Measurements from ENCODE around the gene LRRC52. TPM values are rescaled to one million over a fixed set of nuclear protein-coding genes. Genes with fewer than 3 reads are reported as not detected.

LRRC52 gene
- total and polyA plus RNA-seq, 2 of the 13 experiments (the other 11 are each of a cell fraction or from before 2014, with no cell fraction given) = not detected

DNA sequence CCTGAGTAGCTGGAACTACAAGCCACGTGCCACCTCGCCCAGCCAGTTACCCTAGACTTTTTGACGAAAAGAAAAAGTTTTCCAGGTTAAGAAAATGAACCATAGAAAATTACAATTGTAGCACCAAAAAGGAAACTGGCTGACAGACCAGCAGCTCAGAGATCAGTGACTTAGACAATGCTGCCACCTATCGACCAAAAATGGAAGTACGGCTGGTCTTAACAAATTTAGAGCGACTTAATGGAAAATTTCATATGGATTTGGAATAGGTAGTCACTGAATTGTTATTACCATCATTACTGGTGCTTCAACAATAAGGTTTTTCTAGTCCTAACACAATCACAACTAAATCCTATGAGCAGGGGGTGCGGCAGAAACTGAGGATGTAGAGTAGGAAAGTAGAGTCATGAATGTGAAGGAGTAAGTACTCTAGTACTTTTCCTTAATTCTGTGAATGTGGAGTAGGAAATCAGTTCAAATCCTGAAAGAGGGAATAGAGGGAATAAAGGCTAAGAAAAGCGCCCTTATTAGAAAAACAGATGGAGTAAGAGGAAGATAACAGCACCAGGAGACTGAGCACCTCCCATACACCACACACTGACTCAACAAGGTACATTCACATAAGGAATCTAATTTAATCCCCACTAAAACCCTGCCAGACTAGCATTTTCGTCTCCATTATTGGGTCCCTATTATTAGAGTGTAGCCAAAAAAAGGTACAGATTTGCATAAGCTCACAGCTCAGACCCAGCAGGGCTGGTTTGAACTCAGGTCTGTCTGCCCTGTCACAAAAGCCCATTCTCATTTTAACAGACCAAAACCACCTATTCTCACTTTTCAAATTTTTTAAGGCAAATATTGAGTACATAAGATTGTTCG lies 49.4 kb downstream of the LRRC52 start (continued):
- TF ChIP-seq RAD21 (CRISPR knock-in tag; IDR thresholded peaks at IDR 0.05) (peak; percentile 76; the same call in 1 of the 2 replicates), ZNF512B (CRISPR knock-in tag; IDR thresholded peaks at IDR 0.05; ENCODE audit: borderline replicate concordance) (no peak), XRCC5 (optimal IDR thresholded peaks at IDR 0.05; ENCODE audit: low read length) (no peak)

- in situ Hi-C loops (cut with HindIII; ENCODE audit: extremely low pct_ligation_motif_present, low pct_unique_long_range_greater_than_20kb) = loop anchor here (25.0 kb wide), 1 partner anchor 458 kb away; no protein-coding TSS in a partner anchor
- no TSS peak for BruUV-seq (replicated peaks)
- Histone ChIP-seq H3K4me1 (ENCODE audit: insufficient read depth, low read length) (peaks cover 27% of the 10 kb centered on the region), H3K27ac (ENCODE audit: extremely low read length, insufficient read depth, low read length) (no peak overlapping the region), H3K9ac (ENCODE audit: insufficient read depth, low read depth, low read length) (no peak overlapping the region), H3K36me3 (replicated peaks in 1 of 2; ENCODE audit: control insufficient read depth in 1 of 2, insufficient read depth in 2 of 2, low read length in 2 of 2) (no peaks in the 10 kb centered on the region), H4K20me1 (ENCODE audit: insufficient read depth, low read length) (no peaks in the 10 kb centered on the region), H3K9me3 (ENCODE audit: low read length) (no peaks in the 10 kb centered on the region), H3K79me2 (ENCODE audit: insufficient read depth, low read length) (no peaks in the 10 kb centered on the region), H3K4me3 (replicated peaks in 1 of 3; ENCODE audit: insufficient read depth in 1 of 3, low read depth in 2 of 3, low read length in 3 of 3) (no peak overlapping the region), H3K27me3 (ENCODE audit: control insufficient read depth in 1 of 2, insufficient read depth in 2 of 2, low read length in 2 of 2) (no peaks in the 10 kb centered on the region), H3K4me2 (ENCODE audit: low read depth, low read length) (no peak overlapping the region), H2AFZ (ENCODE audit: low read length) (no peak overlapping the region)
- no peak for TF ChIP-seq ZNF530 (CRISPR knock-in tag; IDR thresholded peaks at IDR 0.05; ENCODE audit: low read depth)
- TF ChIP-seq, protein P1, sequence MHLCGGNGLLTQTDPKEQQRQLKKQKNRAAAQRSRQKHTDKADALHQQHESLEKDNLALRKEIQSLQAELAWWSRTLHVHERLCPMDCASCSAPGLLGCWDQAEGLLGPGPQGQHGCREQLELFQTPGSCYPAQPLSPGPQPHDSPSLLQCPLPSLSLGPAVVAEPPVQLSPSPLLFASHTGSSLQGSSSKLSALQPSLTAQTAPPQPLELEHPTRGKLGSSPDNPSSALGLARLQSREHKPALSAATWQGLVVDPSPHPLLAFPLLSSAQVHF (CRISPR knock-in tag; IDR thresholded peaks at IDR 0.05) = no peak
- no peak for TF ChIP-seq PRPF4 (IDR thresholded peaks at IDR 0.05; ENCODE audit: low read depth, low read length, poor library complexity, severe bottlenecking)
- no peak for TF ChIP-seq RAD51 (IDR thresholded peaks at IDR 0.05; ENCODE audit: borderline replicate concordance)
- TF ChIP-seq HHEX (CRISPR knock-in tag; IDR thresholded peaks at IDR 0.05) = no peak
- TF ChIP-seq, protein P2, sequence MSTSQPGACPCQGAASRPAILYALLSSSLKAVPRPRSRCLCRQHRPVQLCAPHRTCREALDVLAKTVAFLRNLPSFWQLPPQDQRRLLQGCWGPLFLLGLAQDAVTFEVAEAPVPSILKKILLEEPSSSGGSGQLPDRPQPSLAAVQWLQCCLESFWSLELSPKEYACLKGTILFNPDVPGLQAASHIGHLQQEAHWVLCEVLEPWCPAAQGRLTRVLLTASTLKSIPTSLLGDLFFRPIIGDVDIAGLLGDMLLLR (CRISPR knock-in tag; IDR thresholded peaks at IDR 0.05) = no peak
- no peak for TF ChIP-seq NFE2L2 (IDR thresholded peaks at IDR 0.05; ENCODE audit: low read length)
- no peak for TF ChIP-seq HMG20A (CRISPR knock-in tag; IDR thresholded peaks at IDR 0.05; ENCODE audit: borderline replicate concordance)
- no peak for TF ChIP-seq KDM1A (CRISPR knock-in tag; IDR thresholded peaks at IDR 0.05)
- no peak for TF ChIP-seq TSC22D2 (CRISPR knock-in tag; IDR thresholded peaks at IDR 0.05; ENCODE audit: borderline replicate concordance)
- FAIRE-seq (no peak), DNase-seq (ENCODE audit: low spot score) (no peak), ATAC-seq (no peak)
- intact Hi-C loops (cut with micrococcal nuclease; ENCODE audit: unreplicated experiment) = loop anchor here (10.0 kb wide), 1 partner anchor 341 kb away; no protein-coding TSS in a partner anchor
- POLR2A ChIA-PET = no interaction called here
- CTCF ChIA-PET (ENCODE audit: low intra/inter-chr PET ratio, low total read pairs) = interaction anchor here (3.5 kb wide), 1 partner anchor 203 kb away, joined by 34 read pairs; no protein-coding TSS in a partner anchor
- WGBS (ENCODE audit: low lambda C conversion rate) = 38% methylated on average over 1 of the region's 1 CpG
Observed at GRCh38 chr1:165595246-165595938, 51.6 kb downstream of the LRRC52 start.

Data from HepG2 (cell line).